ENCODE measurements around the gene RILPL2.
"Not testable (repeated sequence)": the region's sequence is repeated elsewhere in the genome, so short reads cannot be mapped to it uniquely, and the experiment has no call there.

GRCh38 chr12:123371667-123372368, 64.7 kb downstream of the RILPL2 start:
- TF ChIP-seq CTCF (IDR thresholded peaks at IDR 0.05; ENCODE audit: low read depth, low read length, missing input control); JUND (IDR thresholded peaks at IDR 0.05); REST (IDR thresholded peaks at IDR 0.05); FOXA1 (IDR thresholded peaks at IDR 0.05); ZBTB33 (IDR thresholded peaks at IDR 0.05); SP1 (IDR thresholded peaks at IDR 0.05); MAX (IDR thresholded peaks at IDR 0.05); YY1 (IDR thresholded peaks at IDR 0.05); RXRA (IDR thresholded peaks at IDR 0.05); RAD21 (IDR thresholded peaks at IDR 0.05): not testable (repeated sequence)
